ENCODE measurements around the gene TM6SF1.
"Not testable (repeated sequence)": the region's sequence is repeated elsewhere in the genome, so short reads cannot be mapped to it uniquely, and the experiment has no call there.

Gene TM6SF1

GRCh38 chr15:83127547-83128150 is 20.2 kb downstream of the TM6SF1 start:
- no peak for TF ChIP-seq MYC (IDR thresholded peaks at IDR 0.05; ENCODE audit: low read depth, low read length)
- no peak for TF ChIP-seq CTCF (IDR thresholded peaks at IDR 0.05; ENCODE audit: low read depth, low read length)
- TF ChIP-seq POLR2A (IDR thresholded peaks at IDR 0.05; ENCODE audit: extremely low read depth, insufficient read length) = no peak
- no peak for TF ChIP-seq MAX (IDR thresholded peaks at IDR 0.05; ENCODE audit: low read depth, low read length)
- H3K4me3 ChIP-seq (ENCODE audit: low read depth, low read length) = no peak overlapping the region
- DNase-seq (ENCODE audit: low read depth) = peak; percentile 28

GRCh38 chr15:83129791-83130190 is 22.3 kb downstream of the TM6SF1 start:
- no peak overlapping the region for H3K4me3 ChIP-seq (ENCODE audit: low read depth, low read length)
- no peak for DNase-seq (ENCODE audit: low read depth)
- TF ChIP-seq POLR2A (IDR thresholded peaks at IDR 0.05; ENCODE audit: extremely low read depth, insufficient read length) = no peak
- TF ChIP-seq CTCF (IDR thresholded peaks at IDR 0.05; ENCODE audit: low read depth, low read length) = no peak
- TF ChIP-seq MYC (IDR thresholded peaks at IDR 0.05; ENCODE audit: low read depth, low read length) = no peak
- TF ChIP-seq MAX (IDR thresholded peaks at IDR 0.05; ENCODE audit: low read depth, low read length) = no peak

GRCh38 chr15:83132861-83133523 is 25.5 kb downstream of the TM6SF1 start:
- TF ChIP-seq MAX (IDR thresholded peaks at IDR 0.05; ENCODE audit: low read depth, low read length) (no peak), MYC (IDR thresholded peaks at IDR 0.05; ENCODE audit: low read depth, low read length) (no peak), CTCF (IDR thresholded peaks at IDR 0.05; ENCODE audit: low read depth, low read length) (no peak), POLR2A (IDR thresholded peaks at IDR 0.05; ENCODE audit: extremely low read depth, insufficient read length) (no peak)
- H3K4me3 ChIP-seq (ENCODE audit: low read depth, low read length) = no peak overlapping the region
- no peak for DNase-seq (ENCODE audit: low read depth)

GRCh38 chr15:83142151-83142550 is 34.7 kb downstream of the TM6SF1 start:
- DNase-seq (ENCODE audit: low read depth); H3K4me3 ChIP-seq (ENCODE audit: low read depth, low read length): not testable (repeated sequence)

DNA sequence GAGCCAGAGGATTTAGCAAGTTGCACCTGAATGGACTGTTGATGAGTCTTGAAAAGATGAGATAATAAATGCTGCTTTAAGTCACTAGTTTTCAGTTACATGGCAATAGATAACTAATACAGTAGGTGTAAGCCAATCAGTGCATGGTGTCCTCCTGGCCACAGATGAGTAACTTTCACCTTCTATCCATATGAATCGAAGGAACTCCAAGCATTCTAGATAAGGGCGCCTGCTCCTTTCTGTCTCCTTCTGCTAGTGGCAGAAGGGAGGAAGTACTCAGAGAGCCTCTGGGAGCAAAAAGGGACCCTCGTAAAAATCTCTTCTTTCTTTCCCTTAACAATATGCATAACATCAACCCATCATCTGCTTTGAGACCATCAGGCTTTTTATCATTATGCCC is 37.3 kb downstream of the TM6SF1 start:
- TF ChIP-seq MAX (IDR thresholded peaks at IDR 0.05; ENCODE audit: low read depth, low read length) (no peak), CTCF (IDR thresholded peaks at IDR 0.05; ENCODE audit: low read depth, low read length) (no peak)
- H3K4me3 ChIP-seq (ENCODE audit: low read depth, low read length) = no peak overlapping the region
- no peak for DNase-seq (ENCODE audit: low read depth)

- TF ChIP-seq POLR2A (IDR thresholded peaks at IDR 0.05; ENCODE audit: extremely low read depth, insufficient read length) (no peak), MAX (IDR thresholded peaks at IDR 0.05; ENCODE audit: low read depth, low read length) (no peak), CTCF (IDR thresholded peaks at IDR 0.05; ENCODE audit: low read depth, low read length) (no peak), MYC (IDR thresholded peaks at IDR 0.05; ENCODE audit: low read depth, low read length) (no peak)
- H3K4me3 ChIP-seq (ENCODE audit: low read depth, low read length) = no peak overlapping the region
- DNase-seq (ENCODE audit: low read depth) = no peak
These were observed 45.8 kb downstream of the TM6SF1 start for GRCh38 chr15:83153288-83153687.
